ENCODE measurements around the gene CEACAM1.
"Not testable (repeated sequence)": the region's sequence is repeated elsewhere in the genome, so short reads cannot be mapped to it uniquely, and the experiment has no call there.

Gene CEACAM1

DNA sequence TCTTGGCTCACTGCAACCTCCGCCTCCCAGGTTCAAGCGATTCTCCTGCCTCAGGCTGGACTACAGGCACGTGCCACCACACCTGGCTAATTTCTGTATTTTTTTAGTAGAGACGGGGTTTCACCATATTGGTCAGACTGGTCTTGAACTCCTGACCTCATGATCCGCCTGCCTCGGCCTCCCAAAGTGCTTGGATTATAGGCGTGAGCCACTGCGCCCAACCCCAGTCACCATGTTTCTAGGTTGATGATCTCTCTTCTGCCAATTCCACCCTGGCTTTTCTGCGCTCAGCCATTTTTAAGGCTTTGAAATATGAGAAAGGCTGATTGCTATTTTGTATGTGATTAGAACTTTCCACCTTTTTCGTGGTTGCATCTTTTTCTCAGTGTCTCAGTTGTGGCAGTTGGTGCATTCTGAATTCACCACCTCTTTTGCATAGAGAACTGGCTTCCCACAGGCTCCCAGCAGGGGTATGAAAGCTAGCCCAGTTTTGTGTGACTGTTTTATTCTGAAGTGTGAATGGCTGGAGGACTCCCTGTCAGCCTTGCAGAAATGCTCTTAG, 15.5 kb downstream of the CEACAM1 start:
- H3K4me3 ChIP-seq (ENCODE audit: control insufficient read depth, low read depth, low read length): no peak overlapping the region
- TF ChIP-seq, protein P1, sequence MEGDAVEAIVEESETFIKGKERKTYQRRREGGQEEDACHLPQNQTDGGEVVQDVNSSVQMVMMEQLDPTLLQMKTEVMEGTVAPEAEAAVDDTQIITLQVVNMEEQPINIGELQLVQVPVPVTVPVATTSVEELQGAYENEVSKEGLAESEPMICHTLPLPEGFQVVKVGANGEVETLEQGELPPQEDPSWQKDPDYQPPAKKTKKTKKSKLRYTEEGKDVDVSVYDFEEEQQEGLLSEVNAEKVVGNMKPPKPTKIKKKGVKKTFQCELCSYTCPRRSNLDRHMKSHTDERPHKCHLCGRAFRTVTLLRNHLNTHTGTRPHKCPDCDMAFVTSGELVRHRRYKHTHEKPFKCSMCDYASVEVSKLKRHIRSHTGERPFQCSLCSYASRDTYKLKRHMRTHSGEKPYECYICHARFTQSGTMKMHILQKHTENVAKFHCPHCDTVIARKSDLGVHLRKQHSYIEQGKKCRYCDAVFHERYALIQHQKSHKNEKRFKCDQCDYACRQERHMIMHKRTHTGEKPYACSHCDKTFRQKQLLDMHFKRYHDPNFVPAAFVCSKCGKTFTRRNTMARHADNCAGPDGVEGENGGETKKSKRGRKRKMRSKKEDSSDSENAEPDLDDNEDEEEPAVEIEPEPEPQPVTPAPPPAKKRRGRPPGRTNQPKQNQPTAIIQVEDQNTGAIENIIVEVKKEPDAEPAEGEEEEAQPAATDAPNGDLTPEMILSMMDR (conservative IDR thresholded peaks at IDR 0.05; ENCODE audit: control insufficient read depth, insufficient read depth, low read depth, low read length): no peak
- DNase-seq (ENCODE audit: low read depth): no peak

DNA sequence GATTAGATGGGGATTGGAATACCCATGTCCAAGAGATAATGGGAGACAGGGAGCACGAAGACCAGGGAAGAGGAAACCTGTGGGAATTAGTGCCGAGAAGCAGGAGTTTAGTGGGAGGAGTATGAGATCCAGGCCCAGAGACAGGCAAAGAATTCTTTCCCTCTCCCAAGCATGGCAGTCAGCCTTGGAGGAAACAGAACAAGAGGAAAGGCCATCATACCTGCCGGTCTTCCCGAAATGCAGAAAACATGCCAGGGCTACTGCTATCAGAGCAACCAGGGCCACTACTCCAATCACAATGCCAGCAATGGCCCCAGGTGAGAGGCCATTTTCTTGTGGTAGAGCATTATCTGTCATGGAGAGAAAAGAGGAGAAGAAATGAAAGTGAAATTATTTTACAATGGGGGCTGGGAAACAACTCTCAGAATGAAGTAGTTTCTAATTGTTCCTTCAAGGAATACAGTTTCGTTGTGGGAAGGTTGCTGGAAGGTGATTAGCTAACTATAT, 16.1 kb downstream of the CEACAM1 start:
- no peak overlapping the region for H3K4me3 ChIP-seq (ENCODE audit: control insufficient read depth, low read depth, low read length)
- DNase-seq (ENCODE audit: low read depth): no peak
- TF ChIP-seq, protein P1 (conservative IDR thresholded peaks at IDR 0.05; ENCODE audit: control insufficient read depth, insufficient read depth, low read depth, low read length): no peak

DNA sequence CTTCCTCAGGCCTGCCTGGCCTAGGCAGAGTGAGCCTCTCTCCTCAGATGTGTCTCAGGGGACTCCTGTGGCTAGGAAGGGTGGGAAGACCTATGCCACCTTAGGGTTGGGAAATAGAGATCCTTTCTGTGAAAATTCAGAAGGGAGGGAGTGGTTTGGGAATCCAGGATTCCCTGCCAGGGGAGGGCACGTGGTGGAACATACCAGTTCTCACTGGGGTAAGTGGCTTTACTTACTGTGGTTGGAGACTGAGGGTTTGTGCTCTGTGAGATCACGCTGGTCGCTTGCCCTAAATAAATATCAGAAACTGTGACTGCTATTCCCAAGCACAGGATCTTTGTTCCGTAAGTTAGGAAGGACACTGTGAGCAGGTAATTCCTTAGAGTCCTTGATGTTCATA, 16.9 kb downstream of the CEACAM1 start:
- no peak for DNase-seq (ENCODE audit: low read depth)
- no peak overlapping the region for H3K4me3 ChIP-seq (ENCODE audit: control insufficient read depth, low read depth, low read length)
- TF ChIP-seq, protein P1 (conservative IDR thresholded peaks at IDR 0.05; ENCODE audit: control insufficient read depth, insufficient read depth, low read depth, low read length): no peak

DNA sequence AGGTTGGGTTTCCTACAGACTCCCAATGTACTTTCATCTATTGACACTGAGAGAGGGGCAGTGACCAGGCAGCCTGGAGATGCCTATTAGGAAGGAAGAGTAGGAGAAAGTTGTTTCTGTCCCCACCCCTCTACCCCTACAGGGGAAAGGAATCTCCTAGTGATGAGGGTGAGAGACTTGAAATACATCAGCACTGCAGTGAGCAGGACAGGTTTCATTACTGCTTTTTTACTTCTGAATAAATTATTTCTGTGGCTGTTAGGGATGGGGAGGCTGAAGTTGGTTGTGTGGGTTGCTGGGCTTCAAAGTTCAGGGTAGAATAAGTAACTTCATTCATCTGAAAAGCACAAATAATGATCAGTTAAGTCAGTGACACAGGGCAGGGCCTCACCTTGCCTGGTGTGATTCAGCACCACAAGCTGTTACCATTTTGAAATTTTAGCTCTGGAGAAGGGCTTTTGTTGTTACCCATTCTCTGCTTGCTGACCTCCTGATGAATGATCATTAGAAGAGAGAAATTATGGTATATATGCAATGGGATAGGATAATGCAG, 19.3 kb downstream of the CEACAM1 start:
- no peak for DNase-seq (ENCODE audit: low read depth)
- no peak overlapping the region for H3K4me3 ChIP-seq (ENCODE audit: control insufficient read depth, low read depth, low read length)
- TF ChIP-seq, protein P1 (conservative IDR thresholded peaks at IDR 0.05; ENCODE audit: control insufficient read depth, insufficient read depth, low read depth, low read length): no peak

DNA sequence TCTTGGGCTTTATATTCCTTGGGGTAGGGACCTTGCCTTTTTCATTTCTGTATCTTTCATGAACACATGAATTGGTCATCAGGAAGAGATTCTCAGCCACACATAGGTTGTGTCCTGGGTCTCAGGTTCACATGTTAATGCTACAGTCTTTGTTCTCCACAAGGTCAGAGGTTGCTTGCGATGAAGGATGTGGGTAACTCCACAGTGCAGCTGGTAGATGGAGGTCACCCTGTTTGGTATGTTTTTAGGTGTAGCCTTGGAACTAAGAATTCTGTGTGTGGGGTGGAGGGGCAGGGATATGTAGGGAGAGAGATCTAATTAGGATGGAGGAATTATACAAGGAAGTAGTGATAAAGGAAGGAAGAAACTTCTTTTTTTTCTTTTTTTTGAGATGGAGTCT, 23.2 kb downstream of the CEACAM1 start:
- no peak for DNase-seq (ENCODE audit: low read depth)
- no peak overlapping the region for H3K4me3 ChIP-seq (ENCODE audit: control insufficient read depth, low read depth, low read length)
- TF ChIP-seq, protein P1 (conservative IDR thresholded peaks at IDR 0.05; ENCODE audit: control insufficient read depth, insufficient read depth, low read depth, low read length): no peak

DNA sequence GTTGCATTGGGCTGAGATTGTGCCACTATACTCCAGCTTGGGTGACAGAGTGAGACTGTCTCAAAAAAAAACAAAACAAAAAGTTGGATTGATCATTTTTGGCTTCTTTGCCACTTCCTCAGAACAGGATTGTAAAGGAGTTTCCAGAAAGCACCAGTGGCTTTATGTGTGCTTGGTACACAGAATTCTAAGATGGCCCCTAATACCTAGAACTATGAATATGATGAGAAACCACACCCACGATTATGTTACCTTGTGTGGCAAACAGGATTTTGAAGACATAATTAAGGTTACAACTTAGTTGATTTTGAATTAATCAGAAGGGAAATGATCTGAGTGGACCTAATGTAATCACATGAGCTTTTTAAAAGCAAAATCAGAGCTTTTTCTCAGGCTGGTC, 26.5 kb downstream of the CEACAM1 start:
- no peak overlapping the region for H3K4me3 ChIP-seq (ENCODE audit: control insufficient read depth, low read depth, low read length)
- DNase-seq (ENCODE audit: low read depth): no peak
- TF ChIP-seq, protein P1 (conservative IDR thresholded peaks at IDR 0.05; ENCODE audit: control insufficient read depth, insufficient read depth, low read depth, low read length): no peak

DNA sequence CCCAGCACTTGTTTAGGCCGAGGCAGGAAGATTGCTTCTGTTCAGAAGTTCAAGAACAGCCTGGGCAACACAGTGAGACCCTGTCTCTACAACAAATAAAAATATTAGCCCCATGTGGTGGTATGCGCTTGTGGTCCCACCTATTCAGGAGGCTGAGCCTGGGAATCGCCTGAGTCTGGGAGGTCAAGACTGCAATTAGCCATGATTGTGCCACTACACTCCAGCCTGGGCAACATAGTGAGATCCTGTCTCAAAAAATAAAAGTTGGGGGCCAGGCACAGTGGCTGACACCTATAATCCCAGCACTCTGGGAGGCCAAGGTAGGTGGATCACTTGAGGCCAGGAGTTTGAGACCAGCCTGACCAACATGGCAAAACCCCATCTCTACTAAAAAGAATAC, 27.0 kb downstream of the CEACAM1 start:
- H3K4me3 ChIP-seq (ENCODE audit: control insufficient read depth, low read depth, low read length); DNase-seq (ENCODE audit: low read depth): not testable (repeated sequence)
